GM19043 (cell line): ENCODE measurements around the gene RANBP3.
"Not testable (repeated sequence)": the region's sequence is repeated elsewhere in the genome, so short reads cannot be mapped to it uniquely, and the experiment has no call there.

Experiments used
- ATAC-seq: cut with Tn5 transposase; IDR thresholded peaks from one replicate; pipeline ENCODE4 v1.9.1; 2021; ENCODE audit warnings: low read depth; ENCODE audit not compliant: unreplicated experiment

The RANBP3 gene

DNA sequence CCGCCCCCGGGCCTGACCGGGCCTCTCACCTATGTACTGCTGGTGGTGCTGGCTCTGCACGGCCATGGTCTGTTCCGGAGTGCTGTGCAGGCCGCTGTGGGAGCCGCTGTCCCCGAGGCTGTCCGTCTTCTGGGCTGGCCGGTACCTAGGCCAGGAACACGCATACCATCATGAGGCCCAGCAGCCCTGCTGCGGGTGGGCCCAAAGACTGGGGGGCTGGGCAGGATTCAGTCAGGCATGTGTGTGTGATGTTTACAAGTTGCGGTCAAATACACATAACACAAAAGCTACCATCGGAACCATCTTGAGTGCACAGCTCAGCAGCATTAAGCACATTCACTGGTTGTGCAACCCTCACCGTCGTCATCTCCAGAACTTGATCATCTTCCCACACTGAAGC is 32.2 kb upstream of the RANBP3 start:
- ATAC-seq: no peak

DNA sequence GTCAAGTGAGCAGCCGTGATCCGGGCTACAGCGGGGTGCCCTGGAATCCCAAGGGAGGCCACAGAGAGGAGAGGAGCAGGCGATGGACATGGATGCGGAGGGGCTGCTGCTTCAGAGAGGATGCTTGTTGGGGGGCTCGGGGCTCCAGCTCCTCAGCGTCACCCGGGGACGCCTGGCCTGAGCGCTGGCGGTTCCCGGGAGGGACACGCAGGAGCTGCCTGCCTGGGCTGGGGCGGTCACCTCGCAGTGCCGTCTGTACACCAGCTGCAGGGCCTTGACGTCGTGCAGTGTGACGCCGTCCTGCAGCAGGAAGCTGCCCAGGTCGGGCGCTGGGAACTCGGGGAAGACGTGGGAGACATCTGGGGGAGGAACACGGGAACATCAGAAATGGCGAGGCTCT is 29.9 kb upstream of the RANBP3 start:
- ATAC-seq: no peak

DNA sequence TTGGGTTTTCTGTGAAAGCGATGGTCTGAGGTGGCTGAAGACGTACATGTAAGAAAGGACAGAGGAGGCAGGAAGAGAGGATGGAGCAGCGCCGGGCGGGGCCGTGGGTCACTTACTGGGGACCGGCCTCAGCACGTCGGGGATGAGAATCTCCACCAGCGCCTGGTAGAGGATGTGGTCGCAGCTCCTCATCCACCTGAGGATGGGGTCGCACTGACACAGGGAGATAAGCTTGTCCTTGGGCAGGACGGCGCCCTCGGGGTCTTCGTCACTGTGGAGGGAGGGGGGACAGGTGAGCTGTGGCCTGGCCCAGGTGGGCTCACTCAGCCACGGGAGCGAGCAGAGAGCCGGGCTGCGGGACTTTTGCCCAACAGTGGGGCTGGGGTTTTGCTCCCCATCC is 29.0 kb upstream of the RANBP3 start:
- no peak for ATAC-seq

DNA sequence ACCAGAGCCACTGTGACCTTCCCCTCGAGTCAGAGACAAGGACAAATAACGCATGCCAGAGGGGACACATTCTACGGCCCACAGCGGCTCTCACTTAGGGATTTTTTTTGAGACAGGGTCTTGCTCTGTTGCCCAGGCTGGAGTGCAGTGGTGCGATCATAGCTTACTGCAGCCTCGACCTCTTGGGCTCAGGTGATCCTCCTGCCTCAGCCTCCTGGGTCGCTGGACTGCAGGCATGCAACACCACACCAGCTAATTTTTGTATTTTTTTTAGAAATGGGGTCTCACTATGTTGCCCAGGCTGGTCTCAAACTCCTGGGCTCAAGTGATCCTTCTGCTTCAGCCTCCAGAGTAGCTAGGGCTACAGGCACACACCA is 28.1 kb upstream of the RANBP3 start:
- ATAC-seq: not testable (repeated sequence)

DNA sequence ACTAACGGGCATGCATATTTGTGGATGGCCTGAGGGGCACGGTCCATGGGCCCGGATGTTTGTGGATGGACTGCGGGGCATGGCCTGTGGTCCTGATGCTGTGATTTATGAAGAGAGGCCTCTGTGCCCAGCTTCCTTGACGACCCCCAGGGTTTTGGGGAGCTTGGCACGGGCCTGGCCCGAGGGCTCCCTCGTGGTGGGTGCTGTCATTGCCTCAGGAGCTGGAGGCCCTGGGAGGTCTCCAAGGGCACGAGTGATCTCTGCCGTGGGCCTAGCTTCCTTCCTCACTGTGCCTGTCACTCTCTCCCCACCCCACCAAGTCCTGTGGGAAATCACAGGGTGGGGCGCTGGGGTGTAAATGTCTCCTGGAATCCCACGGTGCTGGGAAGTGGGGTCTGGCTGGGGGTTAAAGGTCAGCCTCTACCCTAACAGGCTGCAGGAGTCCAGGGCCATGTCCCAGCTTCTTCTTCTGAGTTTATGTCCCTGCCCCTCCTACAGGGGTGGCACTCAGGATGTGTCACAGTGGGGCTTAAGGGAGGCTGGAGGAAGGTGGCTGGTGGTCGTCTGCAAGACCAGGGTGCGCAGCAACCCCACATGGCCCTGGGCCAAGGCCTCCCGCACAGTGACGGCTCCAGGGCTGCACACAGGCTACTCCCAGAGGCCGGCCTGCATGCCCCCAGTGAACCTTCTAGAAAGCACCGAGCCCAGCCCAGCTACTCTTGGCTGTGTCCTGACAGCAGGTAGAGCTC is 27.6 kb upstream of the RANBP3 start:
- ATAC-seq: no peak

DNA sequence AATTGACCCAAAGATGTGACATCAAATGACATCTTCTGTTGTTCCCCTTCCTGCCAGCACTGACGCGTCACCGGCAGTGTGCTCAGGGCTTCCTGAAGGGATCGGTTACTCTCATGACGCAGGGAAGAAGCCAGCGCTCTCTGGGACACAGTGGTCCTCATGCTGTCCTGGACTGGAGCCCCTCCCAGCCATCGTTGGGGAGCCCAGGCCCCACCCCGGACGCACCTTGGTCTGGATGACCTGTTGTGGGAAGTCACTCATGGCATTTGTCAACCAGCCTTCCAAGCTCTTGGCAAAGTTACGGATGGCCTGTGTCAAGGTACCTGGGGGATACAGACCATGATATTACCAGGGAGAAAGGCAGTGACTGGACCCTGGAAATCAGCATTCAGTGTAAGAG is 26.0 kb upstream of the RANBP3 start:
- ATAC-seq: no peak

DNA sequence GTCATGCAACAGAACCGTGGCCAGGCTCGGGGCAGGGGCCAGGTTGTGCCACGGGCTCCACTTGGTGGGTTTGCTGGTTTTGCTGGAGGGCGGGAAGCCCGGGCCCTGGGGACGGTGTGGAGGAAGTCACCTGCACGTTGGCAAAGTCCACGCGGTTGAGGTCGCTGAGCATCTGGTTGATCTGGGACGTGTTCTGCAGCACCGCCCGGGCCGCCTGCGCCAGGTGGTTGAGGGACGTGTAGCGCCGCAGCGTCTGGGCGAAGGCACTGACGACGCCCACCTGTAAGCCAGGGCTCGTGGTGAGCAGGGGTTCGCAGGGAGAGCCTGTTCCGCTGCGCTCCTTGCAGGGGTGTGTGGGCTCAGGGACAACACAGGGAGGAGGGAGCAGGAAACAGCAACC is 24.7 kb upstream of the RANBP3 start:
- no peak for ATAC-seq

DNA sequence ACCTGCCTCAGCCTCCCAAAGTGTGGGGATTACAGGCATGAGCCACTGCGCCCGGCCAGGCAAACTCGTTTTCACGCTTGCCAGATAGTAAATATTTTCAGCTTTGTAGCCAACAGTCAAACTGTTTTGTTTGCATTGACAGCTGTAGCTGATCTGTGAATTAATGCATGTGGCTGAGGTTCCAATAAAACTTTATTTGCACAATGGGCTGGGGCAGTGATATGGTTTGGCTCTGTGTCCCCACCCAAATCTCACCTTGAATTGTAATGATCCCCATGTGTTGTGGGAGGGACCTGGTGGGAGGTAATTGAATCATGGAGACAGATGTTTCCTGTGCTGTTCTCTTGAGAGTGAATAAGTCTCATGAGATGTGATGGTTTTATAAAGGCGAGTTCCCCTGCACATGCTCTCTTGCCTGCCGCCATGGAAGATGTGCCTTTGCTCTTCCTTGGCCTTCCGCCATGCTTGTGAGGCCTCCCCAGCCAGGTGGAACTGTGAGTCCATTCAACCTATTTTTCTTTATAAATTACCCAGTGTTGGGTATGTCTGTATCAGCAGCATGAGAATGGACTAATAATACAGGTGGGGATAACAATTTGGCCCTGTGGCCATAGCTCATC is 22.4 kb upstream of the RANBP3 start:
- no peak for ATAC-seq

DNA sequence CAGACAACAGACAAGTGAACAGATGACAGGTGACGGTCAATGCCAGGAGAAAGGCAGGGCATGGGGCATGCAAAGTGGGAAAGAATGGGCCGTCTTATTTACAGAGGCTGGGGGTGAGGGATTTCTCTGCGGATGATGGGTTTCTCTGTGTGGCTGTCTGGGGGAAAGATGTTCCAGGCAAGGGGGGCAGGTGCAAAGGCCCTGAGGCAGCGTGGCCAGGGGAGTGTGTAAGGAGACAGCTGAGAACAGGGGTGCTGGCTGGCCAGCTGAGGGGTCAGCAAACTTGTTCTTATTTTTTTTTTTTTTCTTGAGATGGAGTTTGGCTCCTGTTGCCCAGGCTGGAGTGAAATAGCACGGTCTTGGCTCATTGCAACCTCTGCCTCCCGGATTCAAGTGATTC is 21.8 kb upstream of the RANBP3 start:
- no peak for ATAC-seq

DNA sequence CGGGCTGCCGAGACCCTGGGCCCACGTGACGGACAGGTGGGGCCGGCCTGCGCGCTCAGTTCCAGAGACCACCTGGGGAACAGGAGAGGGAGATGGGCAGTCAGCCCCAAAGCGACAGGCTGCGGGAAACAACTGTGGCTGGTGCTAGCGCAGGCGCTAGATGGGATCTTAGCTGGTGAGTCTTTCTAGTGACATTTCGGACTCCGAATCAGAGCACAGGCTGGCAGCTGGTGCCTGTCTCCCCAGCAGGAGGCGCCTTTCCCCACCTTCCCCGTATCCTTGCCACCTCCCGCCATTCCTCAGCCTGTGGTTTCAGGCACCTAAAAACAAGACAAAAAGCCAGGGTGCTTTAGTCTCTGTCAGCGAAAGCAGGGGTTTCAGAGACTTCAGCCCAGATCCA is 19.4 kb upstream of the RANBP3 start:
- no peak for ATAC-seq

DNA sequence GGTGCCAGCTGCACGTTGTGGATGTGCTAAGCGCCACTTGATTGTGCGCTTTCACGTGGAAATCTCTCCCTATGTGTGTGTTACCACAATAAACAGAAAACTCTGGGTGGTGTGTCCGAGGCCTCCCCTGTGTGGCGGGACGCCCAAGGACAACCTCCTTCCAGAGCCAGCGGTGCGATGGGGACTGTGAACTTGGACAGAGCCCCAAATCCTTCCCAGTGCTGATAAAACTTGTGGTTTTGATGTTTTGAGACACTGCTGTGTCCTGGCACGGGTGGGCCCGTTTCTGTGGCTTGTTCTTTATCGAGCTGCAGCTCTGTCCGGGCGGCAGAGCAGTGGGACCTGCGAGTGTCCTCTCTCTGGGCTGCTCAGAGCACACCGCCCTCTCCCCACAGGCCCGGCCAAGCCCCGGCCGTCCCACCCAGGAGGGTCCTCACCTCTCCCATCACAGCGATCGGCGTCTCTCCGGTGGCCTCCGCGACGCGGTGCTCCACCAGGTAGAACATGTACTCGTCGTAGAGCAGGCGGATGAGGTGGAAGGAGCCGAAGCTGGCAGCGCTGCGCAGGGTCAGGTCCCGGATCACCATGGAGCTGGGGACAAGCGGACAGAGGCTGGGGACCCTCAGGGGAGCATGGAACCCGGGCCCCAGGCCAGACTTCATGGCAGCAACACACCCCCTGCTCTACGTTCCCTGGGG is 18.8 kb upstream of the RANBP3 start:
- no peak for ATAC-seq

DNA sequence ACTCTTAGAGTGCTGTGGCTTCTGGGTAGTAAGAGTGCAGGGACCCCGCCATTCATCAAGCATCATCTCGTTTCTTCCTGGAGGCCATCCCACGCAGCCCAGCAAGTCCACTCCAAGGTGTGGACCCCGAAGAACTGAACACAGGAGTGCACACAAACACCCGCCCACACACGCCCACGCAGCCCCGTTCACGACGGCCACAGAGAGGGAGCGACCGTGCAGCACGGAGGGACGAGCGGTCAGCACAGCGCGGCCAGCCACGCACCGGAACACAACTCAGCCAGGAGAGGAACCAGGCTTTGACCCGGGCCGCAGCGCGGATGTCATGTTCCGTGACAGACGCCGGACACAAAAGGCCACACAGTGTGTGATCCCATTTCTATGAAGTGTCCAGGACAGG is 18.2 kb upstream of the RANBP3 start:
- no peak for ATAC-seq

DNA sequence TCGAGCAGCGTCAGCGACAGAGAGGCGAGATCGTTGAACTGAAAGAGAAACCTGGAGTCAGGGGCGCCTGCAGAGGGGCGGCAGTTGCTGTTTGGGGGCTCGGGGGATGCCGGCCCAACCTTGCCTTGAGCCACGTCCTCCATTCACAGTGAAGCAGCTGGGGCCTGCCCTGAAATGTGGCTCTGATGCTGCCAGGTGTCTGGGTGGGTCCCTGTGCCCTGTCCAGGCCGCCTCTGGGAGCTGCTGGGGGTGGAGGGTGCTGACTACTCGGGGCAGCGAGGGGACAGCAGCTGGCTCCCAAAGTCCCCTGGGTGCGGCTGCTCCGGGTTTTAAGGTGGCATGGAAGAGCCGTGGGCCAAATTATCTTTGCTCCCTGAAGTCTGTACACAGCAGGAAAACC is 17.7 kb upstream of the RANBP3 start:
- ATAC-seq: no peak

DNA sequence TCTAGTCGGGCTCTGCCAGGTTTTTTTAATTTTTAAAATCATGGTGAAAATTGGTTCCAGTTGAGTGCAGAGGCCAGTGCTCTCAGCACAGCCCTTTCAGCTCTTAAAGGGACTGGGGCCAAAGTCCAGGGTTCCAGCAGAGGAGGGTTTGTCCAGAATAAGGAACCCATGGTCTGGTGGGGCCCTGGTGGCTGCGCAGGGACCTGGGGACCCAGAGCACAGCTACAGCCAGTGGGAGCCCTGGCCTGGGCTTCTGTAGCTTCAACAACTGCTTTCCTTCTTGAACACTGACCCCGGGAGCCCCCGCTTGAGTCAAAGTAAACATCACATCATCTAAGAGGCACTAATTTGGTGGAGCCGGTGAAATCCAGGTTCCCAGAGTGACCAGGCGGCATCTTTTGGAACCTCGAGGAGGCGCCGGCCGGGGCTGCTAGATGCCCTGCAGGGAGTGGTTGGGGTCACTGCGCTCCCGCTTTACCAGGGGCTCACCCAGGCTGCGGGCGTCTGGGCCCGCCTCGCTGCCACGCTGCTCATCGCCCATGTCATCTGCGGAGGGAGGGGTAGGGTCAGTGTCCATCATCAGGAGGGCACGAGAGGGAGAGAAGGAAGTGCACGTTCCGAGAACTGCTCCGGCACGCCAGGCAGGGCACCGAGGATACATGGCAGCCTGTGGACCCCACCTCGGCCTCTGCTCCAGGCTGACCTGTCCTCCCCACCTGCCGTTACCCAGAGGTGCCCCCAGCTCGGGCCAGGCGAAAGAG is 16.6 kb upstream of the RANBP3 start:
- no peak for ATAC-seq

DNA sequence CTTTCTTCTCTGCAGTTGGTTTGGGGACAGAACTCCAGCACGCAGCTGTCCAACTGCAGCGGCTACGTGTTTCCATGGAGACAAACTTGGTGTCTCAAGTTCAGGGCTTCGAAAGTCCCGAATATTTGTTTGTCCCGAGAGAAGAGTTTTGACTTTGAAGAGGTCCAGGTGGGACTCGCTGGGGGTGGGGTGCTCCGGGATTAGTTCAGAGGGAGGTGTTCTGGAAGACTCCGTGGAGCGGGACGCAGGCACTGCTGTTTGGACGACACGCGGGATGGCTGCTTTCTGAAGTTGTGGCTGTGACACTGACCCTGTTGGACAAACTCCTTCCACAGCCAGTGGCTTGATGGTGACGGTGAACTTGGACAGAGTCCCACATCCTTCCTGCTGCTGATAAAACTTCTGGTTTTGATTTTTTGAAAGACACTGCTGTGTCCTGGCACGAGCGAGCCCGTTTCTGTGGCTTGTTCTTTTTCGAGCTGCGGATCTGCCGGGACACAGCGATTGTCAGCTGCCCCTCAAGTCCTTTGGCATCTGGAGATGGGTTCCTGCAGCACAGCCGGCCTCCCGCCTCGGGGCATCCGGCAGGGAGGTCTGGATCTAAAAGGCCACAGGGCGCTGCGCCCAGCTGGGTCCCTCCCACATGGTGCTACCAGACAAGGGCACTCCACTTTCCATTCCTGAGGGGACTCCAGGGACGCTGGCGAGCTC is 15.9 kb upstream of the RANBP3 start:
- no peak for ATAC-seq

DNA sequence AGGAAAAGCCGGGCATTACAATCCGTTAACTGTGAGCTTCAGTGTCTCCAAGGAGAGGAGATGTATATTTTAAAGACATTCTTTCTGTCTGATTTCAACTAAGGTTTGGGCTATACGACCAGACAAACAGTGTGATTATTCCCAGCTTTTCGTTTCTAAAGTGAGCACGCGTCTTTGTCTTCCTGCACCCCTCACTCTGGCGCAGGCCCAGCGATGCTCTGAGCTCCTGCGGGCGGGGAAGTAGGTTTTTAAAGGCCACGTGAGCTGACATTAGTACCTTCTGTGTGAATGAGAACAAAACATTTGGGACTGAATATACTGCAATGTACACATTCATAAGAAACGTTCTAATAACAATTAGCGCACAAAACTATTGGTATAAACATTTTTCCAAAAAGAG is 15.3 kb upstream of the RANBP3 start:
- ATAC-seq: no peak

DNA sequence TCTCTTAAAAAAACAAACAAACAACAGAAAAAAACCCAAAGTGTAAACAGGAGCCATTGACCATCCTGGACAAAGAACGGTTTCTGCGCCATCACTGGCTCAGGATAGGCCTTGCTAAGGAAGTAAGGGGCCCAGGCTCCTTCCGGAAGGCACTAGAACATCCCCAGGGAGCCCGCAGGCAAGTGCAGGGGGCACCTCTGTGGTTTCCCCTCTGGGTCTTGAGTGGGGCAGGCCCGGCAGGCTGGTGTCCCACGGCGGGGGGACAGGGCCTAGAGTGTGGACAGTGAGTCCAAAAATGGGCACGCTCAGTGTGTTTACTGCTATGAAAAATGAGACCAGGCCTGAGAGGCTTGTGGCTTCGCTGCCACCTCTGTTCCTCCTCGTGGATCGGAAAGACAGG is 14.8 kb upstream of the RANBP3 start:
- no peak for ATAC-seq

DNA sequence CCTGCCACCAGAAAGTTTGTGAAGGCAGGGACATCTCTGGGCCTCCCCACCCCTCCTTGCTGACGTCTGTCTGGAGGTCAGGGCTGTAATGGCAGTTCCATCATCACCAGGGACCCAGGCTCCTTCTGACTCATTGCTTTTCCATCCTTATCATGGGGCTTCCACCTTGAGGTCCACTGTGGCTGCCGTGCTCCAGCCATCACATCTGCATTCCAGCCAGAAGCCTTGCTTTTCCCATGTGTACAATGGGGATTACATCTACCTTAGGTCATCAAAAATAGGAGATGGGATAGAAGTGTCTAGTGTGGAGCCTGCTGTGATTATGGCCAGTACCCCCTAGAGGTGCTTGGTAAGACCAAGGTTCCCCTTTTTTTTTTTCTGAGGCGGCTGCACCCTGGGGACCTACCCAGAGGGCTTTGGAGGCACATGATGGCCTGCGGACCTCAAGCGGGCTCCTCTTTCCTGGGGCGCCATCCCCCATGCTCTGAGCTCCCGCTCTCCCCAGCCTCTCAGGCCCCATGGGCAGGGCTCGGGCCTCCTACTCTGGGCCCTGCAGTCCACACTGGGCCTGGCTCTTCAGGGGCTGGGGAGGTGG is 13.4 kb upstream of the RANBP3 start:
- ATAC-seq: no peak

DNA sequence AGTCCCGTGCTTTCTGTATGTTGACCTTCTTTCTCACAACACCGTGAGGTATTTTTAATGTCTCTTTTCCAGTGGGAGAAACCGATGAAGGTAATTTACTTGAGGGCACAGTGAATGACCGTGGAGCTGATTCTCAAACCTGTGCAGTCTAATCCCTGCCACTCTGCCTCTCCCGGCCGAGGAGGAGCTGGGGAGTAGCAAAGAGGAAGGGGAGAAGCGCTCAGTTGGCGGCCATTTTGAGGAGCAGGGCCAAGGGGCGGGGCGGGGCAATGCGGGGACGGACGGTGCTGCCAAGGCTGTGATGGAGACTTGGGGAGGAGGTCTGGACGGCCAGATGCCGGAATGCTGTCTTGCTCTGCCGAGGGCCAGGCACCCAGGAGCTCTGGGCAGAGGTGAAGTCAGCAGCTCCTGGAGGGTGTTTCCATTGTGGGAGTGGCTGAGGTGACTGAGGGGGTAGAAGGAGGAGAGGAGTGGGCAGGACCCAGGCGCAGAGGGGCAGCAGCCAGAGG is 12.4 kb upstream of the RANBP3 start:
- no peak for ATAC-seq
